CD1c-positive myeloid dendritic cell (primary cell): Measurements from ENCODE around the gene COLQ.

ENCODE experiments used
- DNase-seq: peaks from one replicate; pipeline ENCODE4 v3.0.0-alpha.2; 2016; ENCODE audit errors: extremely low spot score

The COLQ gene

GRCh38 chr3:15455756-15456155 lies 65.8 kb downstream of the COLQ start:
- DNase-seq: no peak

GRCh38 chr3:15454965-15455364 lies 66.5 kb downstream of the COLQ start:
- DNase-seq: no peak

GRCh38 chr3:15453991-15454625 lies 67.4 kb downstream of the COLQ start:
- no peak for DNase-seq

- no peak for DNase-seq
Observed at GRCh38 chr3:15453501-15453900, 68.0 kb downstream of the COLQ start.

- DNase-seq: no peak
Observed at GRCh38 chr3:15452961-15453360, 68.5 kb downstream of the COLQ start.

GRCh38 chr3:15452156-15452555 lies 69.3 kb downstream of the COLQ start:
- DNase-seq: no peak

- no peak for DNase-seq
Observed at GRCh38 chr3:15451216-15452113, 70.0 kb downstream of the COLQ start.

GRCh38 chr3:15450438-15451215 lies 70.9 kb downstream of the COLQ start:
- DNase-seq: no peak

GRCh38 chr3:15449489-15450224 lies 71.8 kb downstream of the COLQ start:
- DNase-seq: no peak

- no peak for DNase-seq
Observed at GRCh38 chr3:15443826-15444524, 77.5 kb downstream of the COLQ start.

GRCh38 chr3:15440891-15441290 lies 80.6 kb downstream of the COLQ start:
- DNase-seq: peak; percentile 30

GRCh38 chr3:15439476-15439875 lies 82.0 kb downstream of the COLQ start:
- peak; percentile 17 for DNase-seq

- peak; percentile 38 for DNase-seq
Observed at GRCh38 chr3:15438983-15439382, 82.5 kb downstream of the COLQ start.

GRCh38 chr3:15436246-15436645 lies 85.3 kb downstream of the COLQ start:
- DNase-seq: no peak

GRCh38 chr3:15434756-15435155 lies 86.8 kb downstream of the COLQ start:
- DNase-seq: no peak

GRCh38 chr3:15433531-15433930 lies 88.0 kb downstream of the COLQ start:
- DNase-seq: no peak

- no peak for DNase-seq
Observed at GRCh38 chr3:15431256-15431837, 90.2 kb downstream of the COLQ start.

GRCh38 chr3:15430624-15431023 lies 90.9 kb downstream of the COLQ start:
- DNase-seq: no peak

GRCh38 chr3:15429080-15429479 lies 92.4 kb downstream of the COLQ start:
- DNase-seq: no peak

- DNase-seq: peak; percentile 69
Observed at GRCh38 chr3:15428539-15428938, 93.0 kb downstream of the COLQ start.

GRCh38 chr3:15427981-15428380 lies 93.5 kb downstream of the COLQ start:
- DNase-seq: peak; percentile 22
